Cerebellar nuclear complex (tissue), 1 donor: ENCODE data around the gene MRPL18.
"Not testable (repeated sequence)": the region's sequence is repeated elsewhere in the genome, so short reads cannot be mapped to it uniquely, and the experiment has no call there.

Experiments used
- DNase-seq, 2 experiments: peaks; one replicate each; lab custom pipeline; 2025; lab: John Stamatoyannopoulos, UW

MRPL18 gene

GRCh38 chr6:159817951-159818739 is 27.9 kb downstream of the MRPL18 start:
- DNase-seq: no peak

DNA sequence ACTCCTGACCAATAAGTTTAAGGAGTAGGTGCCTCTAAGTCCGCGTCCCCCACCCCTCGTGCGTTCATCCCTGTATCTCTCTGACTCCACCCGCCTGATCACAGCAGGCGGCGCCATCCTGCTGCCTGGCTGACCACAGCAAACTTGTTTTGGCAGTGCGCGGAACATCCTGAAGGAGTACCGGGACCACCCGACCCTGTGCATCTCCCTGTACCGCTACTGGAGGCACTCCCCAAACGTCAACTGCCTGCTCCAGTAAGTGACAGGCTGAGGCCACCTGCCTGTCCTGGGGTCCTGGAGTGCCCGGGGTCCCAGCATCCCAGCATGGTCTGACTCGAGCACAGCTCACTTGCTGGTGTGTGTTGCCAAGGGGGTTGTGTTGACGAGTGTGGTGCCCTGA is 28.8 kb downstream of the MRPL18 start:
- DNase-seq: no peak

GRCh38 chr6:159819932-159820640 is 29.8 kb downstream of the MRPL18 start:
- DNase-seq: no peak

GRCh38 chr6:159821122-159821521 is 30.9 kb downstream of the MRPL18 start:
- DNase-seq: no peak

DNA sequence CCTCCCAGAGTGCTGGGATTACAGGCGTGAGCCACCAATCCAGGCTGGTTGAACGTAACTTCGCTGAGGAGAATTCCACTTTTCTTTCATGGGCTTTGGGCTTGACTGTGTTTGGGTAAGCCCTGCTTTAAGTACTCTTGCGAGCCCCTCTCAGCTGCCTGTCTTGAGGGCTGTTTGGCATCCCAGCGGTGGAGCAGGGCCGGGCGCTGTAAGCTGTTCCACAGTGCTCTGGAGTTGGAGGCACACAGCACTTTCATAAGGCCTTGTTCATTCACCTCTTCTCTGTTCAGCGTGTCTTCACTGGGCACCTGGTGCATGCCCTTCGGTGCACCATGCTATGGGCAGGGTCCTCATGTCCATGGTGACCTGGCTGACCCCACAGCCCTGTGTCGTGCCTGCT is 31.5 kb downstream of the MRPL18 start:
- no peak for DNase-seq

GRCh38 chr6:159823953-159824352 is 33.7 kb downstream of the MRPL18 start:
- DNase-seq: no peak

- DNase-seq: not testable (repeated sequence)
Observed at GRCh38 chr6:159824690-159825089, 34.4 kb downstream of the MRPL18 start.

- no peak for DNase-seq
Observed at GRCh38 chr6:159826004-159826403, 35.7 kb downstream of the MRPL18 start.

GRCh38 chr6:159826968-159827647 is 36.8 kb downstream of the MRPL18 start:
- no peak for DNase-seq

DNA sequence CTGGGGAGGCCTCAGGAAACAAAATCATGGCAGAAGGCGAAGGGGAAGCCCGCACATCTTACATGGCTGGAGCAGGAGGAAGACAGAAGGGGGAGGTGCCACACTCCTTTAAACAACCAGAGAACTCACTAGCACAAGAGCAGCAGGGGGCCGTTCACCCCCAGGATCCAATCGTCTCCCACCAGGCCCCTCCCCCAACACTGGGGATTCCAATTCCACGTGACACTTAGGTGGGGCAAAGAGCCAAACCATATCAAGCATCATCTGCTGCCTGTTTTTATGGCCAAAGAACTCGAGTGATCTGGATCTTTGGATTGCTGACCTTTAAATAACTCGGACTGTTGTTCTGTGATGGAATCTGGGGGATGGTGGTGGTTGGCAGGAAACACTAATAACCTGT is 37.8 kb downstream of the MRPL18 start:
- DNase-seq: no peak

DNA sequence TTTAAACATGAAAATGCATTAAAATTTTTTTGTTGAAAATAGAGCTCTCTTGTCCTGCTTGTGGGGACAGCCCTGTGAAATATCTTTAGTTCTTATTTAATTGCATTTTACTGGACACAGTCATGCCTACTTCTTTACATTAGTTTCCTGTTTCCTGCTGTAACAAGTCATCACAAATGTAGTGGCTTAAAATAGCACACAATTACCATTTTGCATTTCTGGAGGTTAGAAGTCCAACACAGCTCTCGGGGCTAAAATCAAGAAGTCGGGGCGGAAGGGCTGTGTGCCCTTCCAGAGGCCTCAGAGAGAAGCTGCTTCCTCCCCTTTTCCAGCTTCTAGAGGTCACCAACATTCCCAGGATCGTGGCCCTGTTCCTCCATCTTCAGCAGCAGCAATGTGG is 39.3 kb downstream of the MRPL18 start:
- no peak for DNase-seq

DNA sequence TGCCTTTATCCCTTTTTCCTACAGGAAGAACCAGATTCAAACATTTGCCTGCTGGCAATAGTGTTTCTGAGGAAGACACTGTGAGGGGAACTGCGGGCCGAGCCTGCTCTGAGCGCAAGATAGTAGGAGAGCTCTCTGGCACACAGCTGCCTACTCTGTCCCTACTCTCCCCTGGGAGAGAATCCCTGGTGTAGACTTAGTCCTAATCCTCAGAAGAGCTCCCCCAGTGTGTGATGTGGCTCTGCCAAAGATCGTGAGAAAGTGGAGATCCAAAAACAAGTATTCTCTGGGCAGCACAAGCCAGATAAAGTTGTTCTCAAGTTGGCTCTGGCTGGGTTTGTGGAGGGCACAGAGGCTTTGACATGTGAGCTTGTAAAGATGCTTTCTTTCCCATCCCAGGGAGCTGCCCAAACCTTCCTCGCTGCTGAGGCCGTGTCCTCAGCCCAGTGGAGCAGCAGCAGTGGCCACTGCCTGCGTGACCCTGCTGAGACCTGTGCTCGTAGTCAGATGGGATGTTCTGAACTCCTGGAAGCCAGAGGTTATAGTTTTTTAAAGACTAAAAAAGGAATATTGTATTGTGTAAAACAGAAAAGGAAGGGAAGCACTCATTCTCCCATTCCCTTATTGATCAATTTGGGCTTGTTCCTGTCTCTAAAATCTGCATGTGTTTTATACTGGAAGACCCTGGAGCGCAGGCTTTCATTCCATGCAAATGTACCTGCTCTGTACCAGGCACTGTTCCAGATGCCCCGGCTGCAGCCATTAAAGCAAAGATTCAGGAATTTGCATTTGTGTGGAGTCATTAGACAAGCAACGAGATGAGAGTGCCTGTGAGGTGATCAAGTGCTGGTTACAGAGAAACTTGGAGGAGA is 40.5 kb downstream of the MRPL18 start:
- no peak for DNase-seq

GRCh38 chr6:159831373-159831679 is 41.1 kb downstream of the MRPL18 start:
- no peak for DNase-seq

- no peak for DNase-seq
Observed at GRCh38 chr6:159832946-159833345, 42.7 kb downstream of the MRPL18 start.

DNA sequence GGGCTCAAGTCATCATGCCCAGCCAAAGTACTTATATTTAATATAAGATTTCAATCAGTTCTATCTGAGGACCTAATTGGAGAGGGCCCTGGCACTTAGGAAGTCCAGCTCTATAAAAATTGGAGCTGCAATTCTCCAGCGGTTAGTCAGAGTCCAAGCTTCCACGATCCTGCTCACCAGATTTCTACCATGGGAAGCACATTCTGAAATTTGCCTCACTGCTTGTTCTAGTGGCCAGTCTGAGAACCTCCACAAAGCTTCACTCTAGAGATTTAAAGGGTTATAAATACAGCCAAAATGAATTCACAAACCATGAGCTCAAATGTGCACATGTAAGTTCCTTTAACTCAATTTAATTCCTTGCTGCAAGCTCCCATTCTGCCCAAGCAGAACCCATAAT is 43.3 kb downstream of the MRPL18 start:
- no peak for DNase-seq

GRCh38 chr6:159833997-159834603 is 43.8 kb downstream of the MRPL18 start:
- no peak for DNase-seq

- no peak for DNase-seq
Observed at GRCh38 chr6:159836718-159837490, 46.6 kb downstream of the MRPL18 start.

- DNase-seq: no peak
Observed at GRCh38 chr6:159837511-159837910, 47.2 kb downstream of the MRPL18 start.

- DNase-seq: no peak
Observed at GRCh38 chr6:159838020-159838744, 47.9 kb downstream of the MRPL18 start.

DNA sequence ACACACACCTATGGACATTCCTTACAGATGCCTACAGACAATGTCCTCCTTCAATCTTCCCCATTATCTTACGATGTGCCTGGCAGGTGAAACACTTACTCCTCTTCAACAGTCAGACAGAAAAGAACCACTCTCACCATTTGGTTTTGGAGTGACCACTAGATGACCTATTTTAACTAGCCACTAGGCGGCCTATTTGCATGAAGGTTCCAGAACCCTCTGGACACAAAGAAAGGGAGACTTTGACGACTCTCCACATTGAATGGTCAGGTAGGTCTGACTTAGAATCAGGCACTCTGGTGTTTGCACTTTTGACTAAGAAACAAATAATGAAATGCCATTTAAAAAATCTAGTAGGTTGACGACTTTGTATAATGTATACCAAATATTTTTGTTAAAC is 51.8 kb downstream of the MRPL18 start:
- DNase-seq: no peak
